Uterus (tissue), 4 donors: ENCODE measurements around the gene KCNMA1. TPM values are rescaled to one million over a fixed set of nuclear protein-coding genes. Genes with fewer than 3 reads are reported as not detected.

Experiments
- DNase-seq, 2 donors: peaks; one replicate each; pipeline ENCODE4 v3.0.0-alpha.2; 2019 to 2020
- H3K27ac ChIP-seq, 2 donors: fragments of 200-600 bp; sonication (generic); 1 replicate in 1 of 2; 2 replicates in 1 of 2; pipeline ENCODE4 v1.5.1; 2016 to 2018
- H3K27me3 ChIP-seq, 2 donors: fragments of 200-600 bp; sonication (generic); one replicate each; pipeline ENCODE4 v1.5.1; 2018 to 2019; ENCODE audit warnings: control low read depth in 1 of 2
- H3K36me3 ChIP-seq, 2 donors: fragments of 200-600 bp; sonication (generic); one replicate each; pipeline ENCODE4 v1.5.1; 2019; ENCODE audit warnings: control low read depth in 1 of 2
- H3K4me1 ChIP-seq, 2 donors: fragments of 200-600 bp; sonication (generic); one replicate each; pipeline ENCODE4 v1.5.1; 2018 to 2019; ENCODE audit warnings: control low read depth in 1 of 2
- H3K4me3 ChIP-seq, 2 donors: fragments of 200-600 bp; sonication (generic); 1 replicate in 1 of 2; 2 replicates in 1 of 2; pipeline ENCODE4 v1.5.1; 2018 to 2019; ENCODE audit warnings: mild to moderate bottlenecking in 1 of 2
- H3K9me3 ChIP-seq, 2 donors: fragments of 200-600 bp; sonication (generic); one replicate each; pipeline ENCODE4 v1.5.1; 2019; ENCODE audit warnings: control low read depth in 1 of 2
- POLR2A ChIP-seq, 2 donors: fragments of 450-650 bp; IDR thresholded peaks; one replicate each; pipeline ENCODE4 v1.6.1; 2016; ENCODE audit warnings: antibody characterized with exemption in 2 of 2, mild to moderate bottlenecking in 1 of 2, moderate library complexity in 1 of 2
- intact Hi-C: fragments of 100-400 bp; cut with DNase I; formaldehyde crosslinking; loops from one replicate; pipeline ENCODE4 v1.15.1; 2023; ENCODE audit warnings: low total_unique reads
- total RNA-seq, 4 donors: library from RNA; depleted of rRNA in 3 of 4; stranded (reverse); fragments of >200 nt in 3 of 4; gene quantifications; one replicate each; pipeline versions ENCODE4 v1.1.0 to v1.2.4, GENCODE V29; 2014 to 2023
- TF ChIP-seq, protein P1 (sequence below), 4 experiments: fragments of 200-600 bp in 2 of 4; fragments of 450-650 bp in 2 of 4; sonication (generic) in 2 of 4; IDR thresholded peaks; one replicate each; pipeline ENCODE4 v1.5.1; 2016 to 2019; ENCODE audit warnings: antibody characterized with exemption in 4 of 4, mild to moderate bottlenecking in 2 of 4, moderate library complexity in 1 of 4
- donor health status: DM: yes; HTN: yes; CAD: no.

The KCNMA1 gene
- total RNA-seq, 4 donors from 2014 or later, result 86.2 to 236 (median 164) TPM

DNA sequence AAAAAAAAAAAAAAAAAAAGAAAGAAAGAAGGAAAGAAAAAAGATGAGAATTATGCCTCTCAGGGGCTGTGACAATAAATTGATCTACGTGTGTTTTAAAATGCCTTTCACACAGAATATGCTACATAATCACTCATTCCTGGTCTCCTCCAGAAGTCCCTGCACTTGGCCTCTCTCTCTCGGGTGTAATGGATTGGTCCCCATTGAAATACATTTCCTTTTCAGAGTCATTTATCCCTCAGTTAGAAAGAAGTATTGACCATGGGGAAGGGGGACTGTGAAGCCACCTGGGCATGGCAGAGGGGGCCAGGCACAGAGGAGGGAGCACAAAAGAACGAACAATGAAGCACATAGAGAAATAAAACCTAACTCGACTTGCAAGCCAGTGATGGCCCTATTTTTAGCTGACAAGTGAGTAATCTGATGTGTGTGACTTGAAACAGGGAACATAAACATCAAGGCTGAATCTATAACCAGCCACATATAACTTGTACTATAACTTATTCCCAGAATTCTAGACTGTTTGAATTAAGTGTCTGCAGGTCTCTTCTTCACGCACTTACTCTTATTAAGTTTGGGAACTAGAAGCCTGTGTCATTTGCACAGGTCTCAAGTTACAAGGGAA is 490.8 kb downstream of the KCNMA1 start:
- Histone ChIP-seq H3K27me3 (no peaks in the 10 kb centered on the region), H3K4me1 (no peaks in the 10 kb centered on the region), H3K27ac (no peak overlapping the region), H3K9me3 (no peaks in the 10 kb centered on the region), H3K4me3 (no peak overlapping the region), H3K36me3 (no peaks in the 10 kb centered on the region)
- intact Hi-C loops, result no loop called here
- DNase-seq, result no peak
- TF ChIP-seq, protein P1, sequence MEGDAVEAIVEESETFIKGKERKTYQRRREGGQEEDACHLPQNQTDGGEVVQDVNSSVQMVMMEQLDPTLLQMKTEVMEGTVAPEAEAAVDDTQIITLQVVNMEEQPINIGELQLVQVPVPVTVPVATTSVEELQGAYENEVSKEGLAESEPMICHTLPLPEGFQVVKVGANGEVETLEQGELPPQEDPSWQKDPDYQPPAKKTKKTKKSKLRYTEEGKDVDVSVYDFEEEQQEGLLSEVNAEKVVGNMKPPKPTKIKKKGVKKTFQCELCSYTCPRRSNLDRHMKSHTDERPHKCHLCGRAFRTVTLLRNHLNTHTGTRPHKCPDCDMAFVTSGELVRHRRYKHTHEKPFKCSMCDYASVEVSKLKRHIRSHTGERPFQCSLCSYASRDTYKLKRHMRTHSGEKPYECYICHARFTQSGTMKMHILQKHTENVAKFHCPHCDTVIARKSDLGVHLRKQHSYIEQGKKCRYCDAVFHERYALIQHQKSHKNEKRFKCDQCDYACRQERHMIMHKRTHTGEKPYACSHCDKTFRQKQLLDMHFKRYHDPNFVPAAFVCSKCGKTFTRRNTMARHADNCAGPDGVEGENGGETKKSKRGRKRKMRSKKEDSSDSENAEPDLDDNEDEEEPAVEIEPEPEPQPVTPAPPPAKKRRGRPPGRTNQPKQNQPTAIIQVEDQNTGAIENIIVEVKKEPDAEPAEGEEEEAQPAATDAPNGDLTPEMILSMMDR (IDR thresholded peaks at IDR 0.05), result no peak
- TF ChIP-seq POLR2A (IDR thresholded peaks at IDR 0.05), result no peak

DNA sequence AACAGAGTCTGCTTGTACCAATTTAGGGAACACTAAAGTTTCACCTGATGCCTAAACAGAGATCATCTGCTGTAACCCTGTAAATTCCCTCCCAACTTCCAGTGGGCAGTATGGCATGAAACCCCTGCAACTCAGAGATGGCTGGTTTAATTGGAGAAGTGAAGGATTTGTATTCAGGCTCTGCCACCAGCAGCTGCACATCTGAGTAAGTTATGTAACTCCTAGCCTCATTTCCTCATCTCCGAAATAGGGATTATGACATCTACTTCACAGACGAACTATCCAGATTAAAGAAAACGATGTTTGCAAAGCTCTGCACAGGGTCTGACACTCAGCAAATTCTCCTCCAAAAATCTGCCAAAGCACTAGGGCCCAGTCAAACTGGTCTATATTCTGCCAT is 493.0 kb downstream of the KCNMA1 start:
- Histone ChIP-seq H3K27ac (no peak overlapping the region), H3K36me3 (no peaks in the 10 kb centered on the region), H3K9me3 (no peaks in the 10 kb centered on the region), H3K27me3 (no peaks in the 10 kb centered on the region), H3K4me3 (no peak overlapping the region), H3K4me1 (no peaks in the 10 kb centered on the region)
- intact Hi-C loops, result no loop called here
- DNase-seq, result no peak
- no peak for TF ChIP-seq POLR2A (IDR thresholded peaks at IDR 0.05)
- TF ChIP-seq, protein P1 (IDR thresholded peaks at IDR 0.05), result no peak

DNA sequence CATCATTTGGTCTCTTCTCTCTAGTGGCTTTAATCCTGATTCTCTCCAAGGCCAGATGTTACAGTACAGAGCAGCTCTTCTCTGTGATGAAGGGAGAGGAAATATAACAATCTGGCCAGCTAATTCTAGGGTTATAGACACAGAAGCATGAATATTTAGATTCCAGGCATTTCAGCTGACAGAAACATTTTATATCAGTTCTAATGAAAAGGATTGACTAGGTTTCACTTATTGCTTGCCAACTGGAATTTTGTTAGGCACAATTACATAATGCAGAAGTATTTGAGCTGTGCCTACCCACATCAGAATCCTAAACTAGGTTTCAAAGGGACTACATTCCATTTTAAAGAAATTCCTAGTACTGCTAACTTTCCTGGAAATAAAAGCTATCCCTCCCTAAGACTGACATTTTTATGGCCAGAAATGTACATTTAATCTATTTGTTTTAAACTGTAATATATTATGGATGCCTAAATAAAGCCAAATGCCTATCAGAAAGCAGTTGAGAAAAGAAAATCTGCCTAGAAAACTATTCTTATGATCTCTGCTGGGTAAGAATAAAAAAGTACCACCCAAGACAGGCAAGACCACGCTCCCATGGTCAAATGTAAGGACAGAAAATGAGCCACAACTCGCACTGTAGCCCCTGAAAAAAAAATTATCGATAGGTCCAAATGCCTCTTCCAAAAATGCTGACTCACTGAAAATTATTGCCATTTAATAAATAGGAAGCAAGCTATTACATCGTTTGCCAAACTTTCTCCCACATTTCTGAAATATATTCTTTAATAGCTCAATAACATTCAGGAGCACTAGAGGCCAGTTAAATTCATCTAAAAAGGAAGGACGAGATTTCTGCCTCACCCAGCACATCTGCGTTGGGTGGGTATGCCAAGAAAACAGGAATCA is 498.1 kb downstream of the KCNMA1 start:
- Histone ChIP-seq H3K4me1 (no peaks in the 10 kb centered on the region), H3K27ac (no peak overlapping the region), H3K4me3 (no peak overlapping the region), H3K9me3 (no peaks in the 10 kb centered on the region), H3K36me3 (no peaks in the 10 kb centered on the region), H3K27me3 (no peaks in the 10 kb centered on the region)
- intact Hi-C loops, result no loop called here
- no peak for DNase-seq
- TF ChIP-seq, protein P1 (IDR thresholded peaks at IDR 0.05), result no peak
- TF ChIP-seq POLR2A (IDR thresholded peaks at IDR 0.05), result no peak

DNA sequence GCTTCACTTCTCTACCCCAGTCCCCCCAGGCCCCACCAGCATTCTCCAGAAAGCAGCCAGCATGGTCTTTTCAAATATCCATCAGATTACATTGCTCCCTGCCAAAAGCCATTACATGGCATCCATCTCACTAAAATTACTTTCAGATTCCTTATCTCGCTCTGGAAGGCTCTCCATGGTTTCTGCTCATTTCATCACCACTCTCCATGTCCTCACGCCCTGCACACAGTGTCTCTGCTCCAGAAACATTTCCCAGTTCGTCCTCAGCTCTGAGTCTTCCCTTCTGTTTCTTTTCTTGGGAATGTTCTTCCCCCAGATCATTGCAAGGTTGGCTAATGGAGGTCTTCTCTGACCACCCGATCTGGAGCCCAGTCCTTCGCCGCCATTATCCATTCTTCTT is 499.1 kb downstream of the KCNMA1 start:
- H3K36me3 ChIP-seq, result no peaks in the 10 kb centered on the region
- intact Hi-C loops, result no loop called here
- no peaks in the 10 kb centered on the region for H3K27me3 ChIP-seq
- no peak overlapping the region for H3K4me3 ChIP-seq
- no peak overlapping the region for H3K27ac ChIP-seq
- TF ChIP-seq, protein P1 (IDR thresholded peaks at IDR 0.05), result no peak
- TF ChIP-seq POLR2A (IDR thresholded peaks at IDR 0.05), result no peak
- no peaks in the 10 kb centered on the region for H3K4me1 ChIP-seq
- no peak for DNase-seq
- no peaks in the 10 kb centered on the region for H3K9me3 ChIP-seq

DNA sequence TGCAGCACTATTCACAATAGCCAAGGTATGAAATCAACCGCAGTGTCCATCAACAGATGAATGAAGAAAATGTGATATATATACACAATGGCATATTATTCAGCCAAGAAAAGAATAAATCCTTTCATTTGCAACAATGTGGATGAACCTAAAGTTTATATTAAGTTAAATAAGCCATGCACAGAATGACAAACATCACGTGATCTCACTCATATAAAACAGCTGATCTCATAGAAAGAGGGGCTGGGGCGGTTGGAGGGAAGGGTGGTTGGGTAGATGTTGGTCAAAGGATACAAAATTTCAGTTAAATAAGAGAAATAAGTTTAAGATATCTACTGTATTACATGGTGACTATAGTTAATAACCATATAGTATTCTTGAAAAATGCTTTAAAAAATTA is 502.1 kb downstream of the KCNMA1 start:
- intact Hi-C loops, result no loop called here
- no peaks in the 10 kb centered on the region for H3K27me3 ChIP-seq
- no peaks in the 10 kb centered on the region for H3K4me1 ChIP-seq
- H3K36me3 ChIP-seq, result no peaks in the 10 kb centered on the region
- H3K4me3 ChIP-seq, result no peak overlapping the region
- TF ChIP-seq, protein P1 (IDR thresholded peaks at IDR 0.05), result no peak
- no peak for TF ChIP-seq POLR2A (IDR thresholded peaks at IDR 0.05)
- DNase-seq, result no peak
- no peaks in the 10 kb centered on the region for H3K9me3 ChIP-seq
- H3K27ac ChIP-seq, result no peak overlapping the region
